ENCODE measurements around the gene STK32C.

Gene STK32C

DNA sequence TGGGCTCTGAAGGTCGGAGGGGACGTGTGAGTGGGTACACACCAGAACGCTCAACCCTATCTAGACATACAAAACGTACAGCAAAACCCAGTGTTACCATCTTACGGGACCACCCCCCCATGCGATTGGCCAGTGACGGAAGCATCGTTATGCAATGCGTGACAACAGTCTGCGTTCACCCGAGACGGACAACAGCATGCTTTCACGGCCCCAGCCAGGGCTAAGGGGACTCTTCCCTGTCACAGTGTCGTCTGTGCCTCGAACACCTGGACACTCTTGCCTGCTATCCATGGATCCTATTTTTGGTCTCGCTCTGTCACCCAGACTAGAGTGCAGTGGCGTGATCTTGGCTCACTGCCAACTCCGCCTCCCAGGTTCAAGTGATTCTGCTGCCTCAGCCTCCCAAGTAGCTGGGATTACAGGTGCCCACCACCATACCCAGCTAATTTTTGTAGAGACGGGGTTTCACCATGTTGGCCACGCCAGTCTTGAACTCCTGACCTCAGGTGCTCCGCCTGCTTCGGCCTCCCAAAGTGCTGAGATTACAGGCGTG lies 97.7 kb downstream of the STK32C start:
- no peak for DNase-seq (ENCODE audit: low spot score)

DNA sequence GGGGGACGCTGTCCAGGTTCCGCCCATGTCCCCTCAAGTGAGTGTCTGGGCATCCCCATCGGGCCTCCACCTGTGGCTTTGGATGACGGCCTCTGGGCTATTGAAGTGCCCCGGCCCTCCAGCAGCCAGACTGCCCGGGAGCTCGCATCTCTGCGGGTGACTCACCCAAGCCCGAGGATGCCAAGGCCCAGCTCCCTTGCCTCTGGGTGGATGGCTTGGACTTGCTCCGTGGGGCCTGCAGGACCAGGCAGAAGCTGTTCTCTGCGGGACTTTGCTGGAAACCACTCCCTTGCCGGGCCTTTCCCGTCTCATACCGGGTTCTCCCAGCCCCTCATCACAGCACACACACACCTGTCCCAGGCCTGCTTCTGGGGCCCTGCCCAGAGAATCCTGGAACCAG lies 98.6 kb downstream of the STK32C start:
- DNase-seq (ENCODE audit: low spot score): no peak

DNA sequence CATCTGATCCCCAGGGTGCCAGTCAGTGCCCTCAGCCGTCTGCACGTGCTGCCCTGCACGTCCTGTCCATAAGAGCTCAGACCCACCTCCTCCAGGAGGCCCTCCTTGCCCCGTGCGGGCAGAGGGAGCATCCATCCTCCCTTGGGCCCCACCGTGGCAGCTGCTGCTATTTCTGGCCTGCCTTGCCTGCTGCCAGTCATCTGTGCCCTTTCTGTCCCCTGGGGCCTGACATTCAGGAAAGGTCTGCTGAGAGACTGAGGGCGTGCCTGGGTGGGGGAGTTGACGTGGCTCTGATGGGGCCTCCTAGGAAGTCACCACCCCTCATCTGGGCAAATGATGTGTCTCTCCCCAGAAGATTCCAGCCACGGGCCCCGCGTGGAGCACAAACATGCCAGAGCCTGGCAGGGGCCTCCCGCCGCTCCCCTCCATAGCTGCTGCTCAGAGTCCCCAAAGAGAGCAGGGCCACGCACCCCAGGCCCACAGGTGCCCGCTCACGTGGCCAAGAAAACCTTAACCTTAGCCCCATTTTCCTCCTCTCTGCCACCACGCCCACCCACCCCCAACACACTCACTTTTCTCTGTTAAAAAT lies 99.2 kb downstream of the STK32C start:
- no peak for DNase-seq (ENCODE audit: low spot score)

DNA sequence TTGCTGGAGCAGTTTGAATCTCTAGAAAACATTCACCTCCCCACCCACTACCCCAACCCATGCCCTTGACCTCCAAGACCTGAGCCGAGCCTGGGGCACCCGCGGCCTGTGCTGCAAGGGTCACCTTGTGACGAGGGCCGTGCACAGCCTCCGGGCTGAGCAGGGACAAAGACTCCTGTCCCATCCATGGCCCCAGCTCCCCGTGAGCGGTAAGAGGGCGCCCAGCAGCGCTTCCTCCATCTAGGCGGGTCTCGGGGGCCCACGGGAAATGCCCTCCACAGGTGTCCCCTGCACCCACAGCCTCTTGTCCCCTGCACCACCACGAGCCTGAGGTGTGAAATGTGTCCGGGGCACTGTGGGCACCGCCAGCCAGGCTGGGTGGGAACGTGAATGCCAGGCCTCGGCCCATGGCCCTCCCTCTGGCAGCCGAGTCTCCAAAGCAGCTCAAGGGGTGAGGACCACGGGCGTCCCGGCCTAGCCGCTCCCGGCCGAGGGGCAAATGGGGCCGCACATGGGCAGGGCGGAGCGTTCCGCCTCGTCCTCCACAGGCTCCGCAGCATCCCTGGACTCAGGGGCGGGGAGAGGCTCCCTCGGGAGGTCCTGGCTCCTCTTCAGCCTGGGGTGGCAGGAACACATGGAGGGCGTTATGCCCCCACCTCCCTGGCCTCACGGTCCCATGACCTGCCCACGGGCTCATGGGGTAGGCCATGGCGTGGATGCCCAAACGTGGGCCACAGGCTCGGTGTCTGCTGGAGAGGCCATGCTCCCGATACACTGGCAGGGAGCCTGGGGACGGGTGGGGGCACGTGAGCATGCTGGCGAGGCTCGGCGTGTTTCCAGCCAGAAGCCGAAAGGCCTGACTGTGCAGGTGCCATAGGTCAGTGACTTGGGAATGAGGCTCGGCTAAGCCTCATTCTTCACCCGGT lies 100.0 kb downstream of the STK32C start:
- DNase-seq (ENCODE audit: low spot score): no peak

DNA sequence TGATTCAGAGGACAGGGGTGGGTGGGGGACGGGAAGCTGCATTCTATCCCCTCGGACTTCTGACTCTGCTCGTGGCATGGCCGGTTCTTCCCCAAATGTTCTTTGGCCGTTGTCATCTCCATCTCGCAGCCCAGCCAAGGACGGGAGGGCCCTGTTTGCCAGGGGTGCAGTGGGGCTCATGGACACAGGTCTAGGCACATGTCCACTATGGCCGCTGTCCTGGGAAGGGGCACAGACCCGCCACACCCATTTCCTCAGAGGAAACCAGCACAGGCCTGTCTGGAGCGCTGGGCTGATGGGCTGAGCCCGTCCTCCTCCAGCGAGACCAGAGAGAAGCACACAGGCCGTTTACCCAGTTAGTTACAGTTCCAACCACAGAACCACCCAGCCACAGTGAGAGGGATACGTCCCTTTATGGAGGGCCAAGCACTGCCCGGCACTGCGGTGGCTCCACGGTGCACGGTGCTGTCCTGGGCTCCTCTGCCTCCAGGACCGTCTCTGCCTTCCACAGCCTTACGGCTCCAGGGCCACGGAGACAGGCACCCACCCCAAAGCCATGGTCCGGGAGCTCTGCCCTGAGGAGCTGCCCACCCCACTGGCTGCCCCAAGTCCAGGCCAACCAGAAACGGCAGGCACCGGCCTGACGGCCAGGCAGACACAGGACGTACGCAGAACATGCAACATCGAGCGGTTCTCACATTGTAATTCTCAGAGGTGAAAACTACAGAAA lies 100.8 kb downstream of the STK32C start:
- DNase-seq (ENCODE audit: low spot score): no peak

DNA sequence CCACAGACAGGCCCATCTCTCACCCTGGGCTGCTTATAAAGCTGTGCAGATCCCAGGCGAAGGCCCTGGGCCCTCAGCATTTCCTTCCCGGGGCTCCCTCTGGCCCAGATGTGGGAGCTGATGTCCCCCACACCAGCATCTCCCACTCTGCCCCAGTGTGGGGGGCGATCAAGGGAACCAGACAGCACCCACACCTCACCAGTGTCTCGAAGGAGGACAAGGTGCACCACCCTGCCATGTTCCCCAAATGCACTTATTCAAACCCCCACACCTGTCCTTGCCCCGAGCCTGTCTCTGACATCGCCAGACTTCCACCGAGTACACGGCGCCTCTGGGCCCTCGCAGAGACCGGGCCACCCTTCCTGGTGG lies 101.4 kb downstream of the STK32C start:
- DNase-seq (ENCODE audit: low spot score): no peak

DNA sequence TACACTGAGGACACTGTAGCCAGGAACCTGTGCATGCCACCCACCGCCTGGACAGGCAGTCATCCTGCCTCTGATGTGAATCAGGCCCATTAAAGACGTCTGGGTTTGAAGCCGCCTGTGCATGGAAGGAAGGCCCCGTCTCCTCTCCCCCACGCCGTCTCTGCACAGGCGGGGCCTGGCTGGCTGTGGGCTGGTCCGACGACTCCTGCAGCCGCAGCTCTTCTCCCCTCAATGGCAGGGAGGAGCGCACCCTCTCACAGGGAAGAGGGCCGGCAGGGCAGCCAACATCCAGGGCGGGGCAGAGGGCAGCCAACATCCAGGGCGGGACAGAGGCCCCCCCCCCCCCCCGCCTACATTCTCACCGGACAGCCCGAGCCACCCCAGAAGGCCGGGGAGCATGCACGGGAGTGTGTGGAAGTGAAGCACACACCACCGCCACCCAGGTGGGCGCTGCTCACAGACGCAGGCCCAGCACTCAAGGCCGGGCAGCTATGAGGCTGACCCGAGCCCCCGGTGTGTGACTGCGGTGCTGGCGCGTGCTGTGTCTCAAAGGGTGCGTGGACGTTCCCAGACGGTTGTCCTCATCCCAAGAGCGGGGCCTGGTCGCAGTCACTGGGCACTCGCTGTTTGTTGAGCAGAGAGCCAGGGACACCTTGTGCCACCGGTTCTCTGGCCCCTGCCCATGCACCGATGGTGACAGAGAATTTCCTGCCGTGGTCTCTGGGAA lies 101.9 kb downstream of the STK32C start:
- DNase-seq (ENCODE audit: low spot score): no peak

DNA sequence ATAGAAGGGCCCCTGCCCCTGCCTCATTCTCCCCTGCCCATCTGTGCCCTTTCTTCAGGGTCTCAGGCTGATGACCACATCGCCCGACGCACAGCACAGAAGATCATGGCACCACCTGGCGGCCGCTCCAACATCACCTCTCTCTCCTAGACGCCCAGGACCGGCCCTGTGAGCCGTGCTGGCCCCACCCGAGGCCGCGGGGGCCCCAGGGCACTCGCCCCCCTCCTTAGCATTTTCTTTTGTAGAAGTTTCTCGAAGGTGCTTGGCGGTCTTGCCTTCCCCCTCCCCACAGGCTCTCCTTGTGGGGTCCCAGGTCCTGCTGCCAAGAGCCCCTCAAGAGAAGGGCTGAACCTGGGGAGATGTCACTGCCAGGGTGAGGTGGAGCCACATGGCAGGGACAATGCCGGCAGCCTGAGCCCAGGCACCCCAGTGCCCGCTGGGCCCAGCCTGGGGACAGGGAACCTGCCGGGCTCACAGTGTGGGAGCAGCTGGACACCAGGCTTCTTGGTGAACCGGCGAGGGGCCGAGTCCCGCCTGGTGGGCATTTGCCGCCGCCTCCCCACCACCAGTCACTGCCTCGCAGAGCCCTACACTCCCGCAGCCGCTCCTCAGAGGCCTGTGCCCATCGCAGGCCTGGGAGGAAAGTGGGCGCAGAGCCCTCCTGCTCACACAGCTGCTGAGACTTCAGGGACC lies 102.8 kb downstream of the STK32C start:
- DNase-seq (ENCODE audit: low spot score): no peak

DNA sequence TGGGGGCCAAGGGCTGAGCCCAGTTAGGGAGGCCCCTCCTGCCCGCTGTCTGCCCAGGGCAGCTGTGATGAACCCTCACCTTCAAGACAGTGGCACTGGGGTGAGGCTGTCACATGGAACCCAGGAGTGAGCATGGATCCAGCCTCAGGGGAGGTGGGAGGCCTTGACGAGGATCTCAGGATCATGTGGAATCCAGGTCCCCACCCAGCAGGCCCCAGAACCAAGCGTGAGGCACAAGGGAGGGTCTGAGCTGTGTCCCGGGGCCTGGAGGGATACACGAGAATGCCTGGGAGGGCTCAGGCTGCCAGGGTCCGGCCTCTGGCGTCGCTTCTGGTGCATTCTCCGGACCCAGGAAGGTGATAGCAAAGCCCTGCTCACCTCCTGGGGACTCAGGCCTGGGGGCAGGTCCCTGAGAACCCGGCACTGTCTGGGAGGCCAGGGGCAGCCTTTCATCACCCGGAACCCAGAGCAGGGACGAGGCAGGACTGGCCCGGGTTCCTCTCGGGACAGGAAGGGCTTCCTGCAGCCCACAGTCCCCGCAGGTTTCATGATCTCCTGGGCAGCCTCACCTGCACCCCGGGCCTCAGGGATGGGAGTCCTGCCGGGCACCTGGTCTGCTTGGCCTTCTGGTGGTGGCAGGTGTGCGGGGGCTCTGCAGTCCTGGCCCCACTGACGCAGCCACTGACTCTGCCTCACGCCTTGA lies 103.5 kb downstream of the STK32C start:
- no peak for DNase-seq (ENCODE audit: low spot score)

DNA sequence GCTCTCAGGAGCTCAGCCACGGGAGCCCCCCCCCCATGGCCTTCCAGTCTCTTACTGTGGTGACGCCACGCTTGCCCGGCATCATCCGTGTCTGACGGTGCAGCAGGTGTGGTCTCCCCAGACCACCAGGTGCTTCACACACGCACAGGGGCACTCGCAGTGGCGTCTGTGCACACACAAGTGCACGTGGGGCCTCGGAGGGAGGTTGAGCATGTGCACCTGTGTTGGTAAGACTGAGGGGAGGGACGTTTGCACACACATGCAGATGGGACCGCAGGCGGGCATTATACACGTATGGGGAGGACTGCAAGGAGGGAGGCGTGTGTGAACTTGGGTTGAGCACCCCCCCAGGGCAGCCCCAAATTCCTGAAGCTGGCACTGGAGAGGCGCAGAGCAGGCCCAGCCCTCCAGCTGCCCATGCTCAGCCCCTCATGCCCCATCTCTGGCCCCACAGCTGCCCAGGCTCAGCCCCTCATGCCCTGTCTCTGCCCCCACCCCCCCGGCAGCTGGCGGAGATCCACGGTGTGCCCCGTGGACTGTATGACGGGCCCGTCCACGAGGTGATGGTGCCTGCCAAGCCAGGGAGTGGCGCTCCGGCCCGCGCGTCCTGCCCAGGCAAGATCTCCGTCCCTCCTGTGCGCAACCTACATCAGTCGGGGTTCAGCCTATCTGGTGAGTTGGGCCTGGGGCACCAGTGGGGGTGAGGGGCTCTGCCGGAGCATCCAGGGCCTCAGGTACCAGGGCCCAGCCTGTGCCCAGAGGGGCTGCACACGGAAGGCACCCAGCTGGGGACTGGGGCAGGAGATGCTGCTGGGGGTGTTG lies 104.3 kb downstream of the STK32C start:
- DNase-seq (ENCODE audit: low spot score): no peak

DNA sequence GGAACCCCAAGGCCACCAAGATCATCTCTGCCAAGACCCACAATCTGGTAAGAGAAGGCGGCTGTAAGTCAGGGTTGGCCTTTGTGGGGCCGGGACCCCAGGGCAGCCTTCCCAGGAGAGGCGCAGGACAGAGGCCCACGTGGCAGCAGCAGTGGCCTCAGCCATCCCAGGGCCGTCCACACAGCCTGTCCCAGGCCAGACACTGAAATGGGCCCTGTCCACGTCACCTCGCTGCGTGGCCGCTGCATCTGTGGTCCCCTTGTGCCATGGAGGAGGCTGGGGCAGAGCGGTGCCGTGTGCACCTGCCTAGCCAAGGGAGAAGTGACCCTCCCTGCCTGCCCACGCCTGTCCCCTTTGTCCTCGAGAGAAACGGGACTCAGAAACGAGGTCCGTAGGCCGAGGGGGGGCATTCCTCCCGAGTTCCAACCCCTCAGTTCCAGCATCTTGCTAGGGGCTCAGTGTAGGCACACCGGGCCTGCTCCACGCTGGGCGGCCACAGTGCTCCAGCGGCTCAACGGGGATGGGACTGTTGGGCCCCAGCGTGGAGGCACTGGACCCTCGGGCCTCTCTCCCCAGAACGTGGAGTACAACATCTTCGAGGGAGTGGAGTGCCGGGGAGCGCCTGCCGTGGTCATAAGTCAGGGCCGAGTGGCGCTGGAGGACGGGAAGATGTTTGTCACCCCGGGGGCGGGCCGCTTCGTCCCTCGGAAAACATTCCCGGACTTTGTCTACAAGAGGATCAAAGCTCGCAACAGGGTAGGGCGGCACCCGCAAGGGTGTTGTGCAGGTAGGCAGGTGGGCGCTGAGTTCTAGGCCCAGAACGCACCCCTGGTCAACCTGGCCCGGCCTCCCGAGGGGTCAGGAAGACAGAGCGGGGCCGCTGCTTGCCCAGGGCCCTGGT lies 105.4 kb downstream of the STK32C start:
- DNase-seq (ENCODE audit: low spot score): no peak

DNA sequence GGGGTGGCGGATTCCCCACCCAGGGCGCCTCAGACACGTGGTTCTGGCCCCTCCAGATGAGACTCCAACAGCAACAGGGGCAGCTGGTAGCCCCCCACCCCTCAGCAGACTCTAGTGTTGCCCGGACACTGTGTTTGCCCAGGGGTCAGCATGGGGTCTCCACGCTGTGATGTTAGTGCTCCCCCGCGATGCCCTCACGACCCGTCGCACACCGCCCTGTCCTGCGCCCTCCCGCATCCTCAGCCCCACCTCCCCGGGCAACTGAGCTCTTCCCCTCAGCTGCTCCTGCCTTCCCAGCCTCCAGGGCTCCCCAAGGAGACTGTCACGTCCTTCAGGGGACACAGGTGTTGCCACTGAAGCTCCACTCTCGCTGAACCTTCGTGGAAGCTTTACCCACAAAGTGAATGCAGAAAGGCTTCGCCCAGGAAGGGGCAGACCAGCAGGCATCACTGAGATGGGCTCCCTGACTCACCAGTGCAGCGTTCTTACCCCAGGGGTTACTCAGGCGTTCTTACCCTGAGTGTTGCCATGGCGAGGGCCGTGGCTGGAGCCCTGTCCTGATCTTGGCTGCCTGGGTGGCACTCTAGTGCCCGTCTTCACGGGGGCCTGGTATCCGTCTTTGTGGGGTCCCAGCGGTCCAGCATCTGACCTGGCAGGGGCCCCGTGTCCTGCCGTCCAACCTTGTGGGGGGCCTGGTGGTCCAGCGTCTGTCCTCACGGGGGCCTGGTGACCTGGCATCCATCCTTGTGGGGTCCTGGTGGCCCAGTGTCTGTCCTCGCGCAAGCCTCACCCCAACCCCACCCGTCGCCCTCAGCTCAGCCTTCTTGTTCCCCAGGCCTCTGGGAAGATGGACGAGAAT lies 106.4 kb downstream of the STK32C start:
- DNase-seq (ENCODE audit: low spot score): no peak

DNA sequence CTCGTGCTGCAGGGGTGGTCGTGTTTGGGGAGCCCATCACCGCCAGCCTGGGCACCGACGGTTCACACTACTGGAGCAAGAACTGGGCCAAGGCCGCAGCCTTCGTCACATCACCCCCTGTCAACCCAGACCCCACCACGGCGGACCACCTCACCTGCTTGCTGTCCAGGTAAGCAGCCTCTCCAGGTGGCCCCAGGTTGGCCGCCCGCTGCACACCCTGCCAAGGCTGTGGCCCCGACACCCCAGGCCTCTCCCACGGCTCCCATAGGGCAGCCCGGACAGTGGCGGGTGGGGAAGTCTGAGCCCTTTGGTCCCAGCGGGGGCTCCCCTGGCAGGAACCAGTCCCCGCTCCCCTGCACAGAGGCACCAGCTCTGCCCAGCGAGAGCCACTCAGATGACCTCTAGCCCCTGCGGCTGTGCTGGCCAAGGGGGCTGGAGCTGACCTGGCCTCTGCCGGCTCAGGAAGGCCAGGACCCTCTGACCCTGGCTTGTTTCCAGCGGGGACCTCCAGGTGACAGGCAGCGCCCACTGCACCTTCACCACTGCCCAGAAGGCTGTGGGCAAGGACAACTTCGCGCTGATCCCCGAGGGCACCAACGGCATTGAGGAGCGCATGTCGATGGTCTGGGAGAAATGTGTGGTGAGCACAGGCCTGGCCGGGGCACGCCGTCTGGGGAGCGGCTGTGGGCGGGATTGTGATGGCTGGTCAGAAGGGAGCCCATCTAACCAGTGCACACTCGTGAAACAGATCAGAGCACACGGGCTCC lies 107.2 kb downstream of the STK32C start:
- DNase-seq (ENCODE audit: low spot score): no peak

DNA sequence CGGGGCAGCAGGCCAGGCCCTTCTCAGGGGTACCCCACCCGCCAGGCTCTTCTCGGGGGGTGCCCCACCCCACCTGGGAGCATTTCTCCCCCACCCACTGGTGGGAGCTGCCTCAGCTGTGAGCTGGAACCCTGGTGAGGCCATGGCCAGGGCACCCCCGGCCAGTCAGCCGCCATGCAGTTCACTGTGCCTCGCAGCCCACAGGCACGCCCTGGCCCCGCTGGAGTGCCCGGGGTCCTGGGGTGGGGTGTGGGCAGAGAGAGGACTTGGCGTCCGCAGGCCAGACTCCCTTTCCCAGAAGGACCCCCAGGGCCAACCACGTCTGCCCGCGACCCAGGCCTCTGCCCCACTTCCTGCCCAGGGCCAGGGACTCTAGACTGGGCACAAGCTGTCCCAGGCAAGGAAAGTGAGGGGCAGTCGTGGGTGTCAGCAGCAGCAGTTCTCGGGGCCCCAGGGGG lies 107.9 kb downstream of the STK32C start:
- DNase-seq (ENCODE audit: low spot score): no peak

DNA sequence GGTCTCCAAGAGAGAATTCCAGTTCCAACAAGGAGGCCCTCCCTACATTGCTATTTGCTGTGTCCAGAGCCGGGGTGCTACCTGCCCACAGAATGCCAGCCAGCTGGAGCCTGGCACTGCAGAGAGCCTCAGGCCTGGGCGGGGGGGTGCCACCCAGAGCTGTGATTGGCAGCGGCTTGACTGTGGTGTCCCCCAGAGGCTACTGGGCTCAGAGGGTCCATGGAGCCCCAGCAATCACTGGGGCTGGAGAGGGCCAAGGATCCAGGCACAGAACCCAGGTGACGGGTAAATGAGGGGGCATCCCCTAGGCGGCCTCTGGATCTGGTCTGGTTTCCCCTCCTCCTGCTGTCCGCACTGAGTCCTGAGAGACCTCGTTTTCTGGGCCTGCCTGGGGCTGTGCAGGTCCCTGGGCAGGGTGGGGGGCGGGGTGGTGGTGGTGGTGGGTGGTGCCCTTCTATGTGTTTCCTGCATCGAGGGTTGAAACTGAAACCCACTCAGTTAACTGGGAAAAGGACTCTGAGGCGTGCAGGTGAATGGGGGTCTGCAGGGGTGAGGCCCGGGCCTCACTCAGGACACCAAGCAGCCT lies 108.4 kb downstream of the STK32C start:
- DNase-seq (ENCODE audit: low spot score): no peak

DNA sequence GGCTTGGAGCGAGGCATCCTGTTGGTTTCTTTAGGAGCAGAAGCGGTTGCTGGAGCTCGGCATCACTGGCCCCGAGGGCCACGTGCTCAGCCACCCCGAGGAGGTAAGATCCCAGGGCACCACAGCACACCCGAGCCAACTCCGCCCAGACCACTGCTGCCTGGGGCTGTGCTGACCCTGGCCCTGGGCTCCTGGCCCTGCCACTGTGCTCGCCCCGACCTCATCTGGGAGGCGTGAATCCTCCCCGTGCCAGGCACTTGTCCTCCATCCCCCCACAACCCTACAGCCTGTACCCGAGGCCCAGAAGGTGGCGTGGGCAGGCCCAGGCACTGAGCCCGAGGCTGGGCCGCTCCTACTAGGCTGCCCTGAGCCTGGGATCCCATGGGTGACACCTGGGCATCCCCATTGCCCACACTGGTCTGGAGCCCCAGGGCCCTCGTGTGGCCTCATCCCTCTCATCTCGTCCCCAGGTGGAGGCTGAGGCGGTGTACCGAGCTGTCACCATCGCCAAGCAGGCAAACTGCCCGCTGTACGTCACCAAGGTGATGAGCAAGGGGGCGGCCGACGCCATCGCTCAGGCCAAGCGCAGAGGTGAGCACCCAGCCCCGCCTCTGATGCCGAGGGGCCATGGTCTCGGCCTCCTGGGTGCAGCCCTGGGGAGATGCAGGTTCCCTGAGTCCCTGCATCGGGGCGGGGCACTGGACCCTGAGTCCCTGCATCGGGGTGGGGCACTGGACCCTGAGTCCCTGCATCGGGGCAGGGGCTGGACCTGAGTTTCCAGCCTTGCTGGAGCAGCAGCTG lies 109.2 kb downstream of the STK32C start:
- no peak for DNase-seq (ENCODE audit: low spot score)
